Heart right ventricle (tissue), 16 donors: ENCODE results near the gene CIDEA. TPM values are rescaled to one million over a fixed set of nuclear protein-coding genes. Genes with fewer than 3 reads are reported as not detected.

ENCODE experiments used
- ATAC-seq, 8 donors: fragments of 200-7000 bp; cut with Tn5 transposase; one replicate each; pipeline ENCODE4 v1.9.1; 2020; ENCODE audit warnings: mild to moderate bottlenecking in 8 of 8, moderate library complexity in 8 of 8, moderate number of reproducible peaks in 1 of 8
- DNase-seq, 2 donors: peaks; one replicate each; pipeline ENCODE4 v3.0.0-alpha.2; 2020
- H3K27ac ChIP-seq, 10 donors: fragments of 200-600 bp; sonication (generic) in 2 of 10; one replicate each; pipeline versions ENCODE4 v1.5.0 to v1.8.0; 2020 to 2022; ENCODE audit warnings: mild to moderate bottlenecking in 3 of 10
- H3K27me3 ChIP-seq, 7 donors: fragments of 200-600 bp; one replicate each; pipeline ENCODE4 v1.8.0; 2021 to 2022; ENCODE audit warnings: mild to moderate bottlenecking in 2 of 7
- H3K36me3 ChIP-seq, 9 donors: fragments of 200-600 bp; sonication (generic) in 1 of 9; one replicate each; pipeline versions ENCODE4 v1.5.0 to v1.8.0; 2020 to 2022; ENCODE audit warnings: mild to moderate bottlenecking in 2 of 9
- H3K4me1 ChIP-seq, 9 donors: fragments of 200-600 bp; sonication (generic) in 1 of 9; one replicate each; pipeline versions ENCODE4 v1.5.0 to v1.8.0; 2020 to 2022; ENCODE audit warnings: mild to moderate bottlenecking in 4 of 9
- H3K4me3 ChIP-seq, 10 donors: fragments of 200-600 bp; sonication (generic) in 2 of 10; one replicate each; pipeline versions ENCODE4 v1.5.0 to v1.8.0; 2020 to 2022; ENCODE audit warnings: mild to moderate bottlenecking in 7 of 10, moderate library complexity in 2 of 10
- H3K9me3 ChIP-seq, 11 donors: fragments of 200-600 bp in 10 of 11; sonication (generic) in 2 of 11; one replicate each; pipeline versions ENCODE4 v1.5.0 to v1.8.0; 2013 to 2022; ENCODE audit warnings: mild to moderate bottlenecking in 2 of 11, control low read depth in 1 of 11, moderate library complexity in 1 of 11
- CTCF ChIP-seq, 9 donors: fragments of 200-600 bp; sonication (generic) in 2 of 9; IDR thresholded peaks; one replicate each; pipeline versions ENCODE4 v1.5.0 to v1.8.0; 2021 to 2022; ENCODE audit warnings: antibody characterized with exemption in 9 of 9, mild to moderate bottlenecking in 5 of 9, moderate library complexity in 1 of 9
- WGBS, 2 donors: extraction: QIAGEN DNeasy Blood & Tissue Kit; methylation state at CpG; one replicate each; pipeline ENCODE4 v1.1.7; 2013; ENCODE audit warnings: inconsistent platforms in 1 of 2; 5-methylcytosine and 5-hydroxymethylcytosine counted together
- intact Hi-C, 10 donors: fragments of 100-400 bp; cut with DNase I; formaldehyde crosslinking; loops; one replicate each; pipeline versions ENCODE4 v1.11.1 to v1.14.2; 2022
- polyA plus RNA-seq, 2 donors: library from polyadenylated mRNA; stranded (reverse); fragments of 200-250 nt; gene quantifications; one replicate each; pipeline ENCODE4 v1.2.3, GENCODE V29; 2013
- total RNA-seq, 10 donors: library from RNA; stranded (reverse); fragmentation: NEBNext Ultra II Directional in 3 of 10; extraction: Animal tissue kit (Norgen Biotek cat#: 25700) in 3 of 10; gene quantifications; one replicate each; pipeline versions ENCODE4 v1.2.1 to v1.2.4, GENCODE V29; 2021 to 2023
- donor health status: Arrhythmogenic right ventricular cardiomyopathy.
- donor health status: ischemic (EF 13 %, LVEDD 7.1; RV severe dilation, severe dysfunction).
- donor health status: healthy with polysubstance abuse.
- donor health status: DM: no; HTN: yes; CAD: no.
- donor health status: DM: no; HTN: no; CAD: no.
- donor health status: ischemic (EF 25% LVEDD 6.9; RV normal size, moderate dysfunction).
- donor health status: ischemic (EF 25% LVEDD 5.7; RV mildly dilated, moderate dysfunction).
- donor health status: healthy.
- donor health status: DM: yes; HTN: yes; CAD: no.
- donor health status: Ischemic cardiomyopathy.
- donor health status: ischemic (EF 35%, LVEDD 5.7; RV mildly dilated, moderate dysfunction).
- donor health status: nonischemic (EF 11% LVEDD 7.7; RV severe dilation, severe dysfunction).
- donor health status: DM: yes; HTN: yes; CAD: no.
- donor health status: PGD.
- donor health status: ischemic (EF 29% LVEDD 5.4; RV normal size, mild dysfunction).
- donor health status: nonischemic (EF 23%, LVEDD 6.1; RV moderate dilation, normal function).

CIDEA gene
- total and polyA plus RNA-seq, 12 donors: 0.37 to 6.8 (median 1.4) TPM; not detected in 2

GRCh38 chr18:12283666-12284065 is 29.5 kb downstream of the CIDEA start:
- peaks cover 4 to 43% (median 25%) of the 10 kb centered on the region in 9 donors for H3K4me1 ChIP-seq
- no peaks in the 10 kb centered on the region for H3K9me3 ChIP-seq
- no peak for ATAC-seq
- DNase-seq: no peak
- no peak overlapping the region for H3K27ac ChIP-seq
- H3K27me3 ChIP-seq: peaks cover 0 to 30% (median 0%) of the 10 kb centered on the region in 7 donors
- H3K36me3 ChIP-seq: no peaks in the 10 kb centered on the region
- intact Hi-C loops: no loop called here
- TF ChIP-seq CTCF (IDR thresholded peaks at IDR 0.05): no peak
- no peak overlapping the region for H3K4me3 ChIP-seq
- WGBS, 2 donors: 35 to 49% methylated on average over 1 of the region's 1 CpG

GRCh38 chr18:12287131-12287681 is 33.0 kb downstream of the CIDEA start:
- Histone ChIP-seq H3K4me1 (peaks cover 2 to 33% (median 18%) of the 10 kb centered on the region in 9 donors), H3K4me3 (peak overlapping the region; percentile 28 to 59 (median 48)), H3K36me3 (no peaks in the 10 kb centered on the region), H3K27me3 (peaks cover 0 to 43% (median 4%) of the 10 kb centered on the region in 7 donors), H3K27ac (peak overlapping the region in 7 of 10 donors; percentile 44 to 86 (median 79)), H3K9me3 (no peaks in the 10 kb centered on the region)
- ATAC-seq (peak; percentile 5 to 58 (median 39)), DNase-seq (no peak)
- WGBS, 2 donors: 35 to 44% methylated on average over 37 of the region's 37 CpGs
- TF ChIP-seq CTCF (IDR thresholded peaks at IDR 0.05): no peak
- intact Hi-C loops: no loop called here

GRCh38 chr18:12287684-12288402 is 33.7 kb downstream of the CIDEA start:
- H3K27me3 ChIP-seq: peaks cover 0 to 43% (median 4%) of the 10 kb centered on the region in 7 donors
- peak overlapping the region in 9 of 10 donors; percentile 39 to 86 (median 74) for H3K27ac ChIP-seq
- no peaks in the 10 kb centered on the region for H3K9me3 ChIP-seq
- WGBS, 2 donors: 1 to 2% methylated on average over 41 of the region's 41 CpGs
- peak; percentile 82 to 96 (median 92) for ATAC-seq
- TF ChIP-seq CTCF (IDR thresholded peaks at IDR 0.05): no peak
- H3K36me3 ChIP-seq: no peaks in the 10 kb centered on the region
- H3K4me3 ChIP-seq: peak overlapping the region; percentile 28 to 59 (median 48)
- peaks cover 2 to 33% (median 18%) of the 10 kb centered on the region in 9 donors for H3K4me1 ChIP-seq
- intact Hi-C loops: no loop called here
- peak; percentile 74 to 87 for DNase-seq

GRCh38 chr18:12288403-12288755 is 34.2 kb downstream of the CIDEA start:
- no peak for DNase-seq
- peak; percentile 2 to 34 (median 18) for ATAC-seq
- Histone ChIP-seq H3K27me3 (peaks cover 0 to 43% (median 4%) of the 10 kb centered on the region in 7 donors), H3K27ac (peak overlapping the region in 9 of 10 donors; percentile 8 to 86 (median 74)), H3K36me3 (no peaks in the 10 kb centered on the region), H3K4me1 (peaks cover 2 to 33% (median 18%) of the 10 kb centered on the region in 9 donors), H3K9me3 (no peaks in the 10 kb centered on the region), H3K4me3 (peak overlapping the region; percentile 28 to 59 (median 48))
- 4 to 11% methylated on average over 10 of the region's 10 CpGs for WGBS, 2 donors
- TF ChIP-seq CTCF (IDR thresholded peaks at IDR 0.05): no peak
- intact Hi-C loops: no loop called here
